GM12872 (cell line): ENCODE results near the gene ARHGEF17.

Source experiments
- TF ChIP-seq, protein P1 (sequence below): IDR thresholded peaks from 3 replicates; pipeline ENCODE4 v1.5.1; 2011; ENCODE audit warnings: low read depth, mild to moderate bottlenecking, low read length, moderate library complexity; ENCODE audit not compliant: insufficient read depth

Gene ARHGEF17

DNA sequence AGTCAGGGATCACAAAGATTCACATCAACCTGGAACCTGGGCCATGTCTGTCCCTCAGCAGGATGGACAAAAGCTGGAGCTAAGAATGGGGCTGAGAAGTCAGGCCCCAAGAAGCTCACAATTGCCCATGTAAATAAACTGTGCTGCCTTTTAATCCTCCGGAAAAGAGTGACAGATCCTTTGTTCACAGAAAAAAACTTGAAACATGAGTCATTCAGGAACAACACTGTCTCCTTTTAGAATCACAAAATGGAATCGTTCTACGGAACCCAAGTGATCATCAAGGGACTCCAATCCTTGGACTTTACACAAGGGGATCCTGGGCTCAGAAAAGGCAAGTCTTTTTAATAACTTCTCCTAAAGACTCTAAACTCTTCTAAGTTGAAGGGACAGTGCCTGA is 104.2 kb downstream of the ARHGEF17 start:
- TF ChIP-seq, protein P1, sequence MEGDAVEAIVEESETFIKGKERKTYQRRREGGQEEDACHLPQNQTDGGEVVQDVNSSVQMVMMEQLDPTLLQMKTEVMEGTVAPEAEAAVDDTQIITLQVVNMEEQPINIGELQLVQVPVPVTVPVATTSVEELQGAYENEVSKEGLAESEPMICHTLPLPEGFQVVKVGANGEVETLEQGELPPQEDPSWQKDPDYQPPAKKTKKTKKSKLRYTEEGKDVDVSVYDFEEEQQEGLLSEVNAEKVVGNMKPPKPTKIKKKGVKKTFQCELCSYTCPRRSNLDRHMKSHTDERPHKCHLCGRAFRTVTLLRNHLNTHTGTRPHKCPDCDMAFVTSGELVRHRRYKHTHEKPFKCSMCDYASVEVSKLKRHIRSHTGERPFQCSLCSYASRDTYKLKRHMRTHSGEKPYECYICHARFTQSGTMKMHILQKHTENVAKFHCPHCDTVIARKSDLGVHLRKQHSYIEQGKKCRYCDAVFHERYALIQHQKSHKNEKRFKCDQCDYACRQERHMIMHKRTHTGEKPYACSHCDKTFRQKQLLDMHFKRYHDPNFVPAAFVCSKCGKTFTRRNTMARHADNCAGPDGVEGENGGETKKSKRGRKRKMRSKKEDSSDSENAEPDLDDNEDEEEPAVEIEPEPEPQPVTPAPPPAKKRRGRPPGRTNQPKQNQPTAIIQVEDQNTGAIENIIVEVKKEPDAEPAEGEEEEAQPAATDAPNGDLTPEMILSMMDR = no peak

- TF ChIP-seq, protein P1 = no peak
These were observed 105.2 kb downstream of the ARHGEF17 start for GRCh38 chr11:73413256-73413655.

GRCh38 chr11:73414977-73415651 is 107.0 kb downstream of the ARHGEF17 start:
- TF ChIP-seq, protein P1 = no peak

DNA sequence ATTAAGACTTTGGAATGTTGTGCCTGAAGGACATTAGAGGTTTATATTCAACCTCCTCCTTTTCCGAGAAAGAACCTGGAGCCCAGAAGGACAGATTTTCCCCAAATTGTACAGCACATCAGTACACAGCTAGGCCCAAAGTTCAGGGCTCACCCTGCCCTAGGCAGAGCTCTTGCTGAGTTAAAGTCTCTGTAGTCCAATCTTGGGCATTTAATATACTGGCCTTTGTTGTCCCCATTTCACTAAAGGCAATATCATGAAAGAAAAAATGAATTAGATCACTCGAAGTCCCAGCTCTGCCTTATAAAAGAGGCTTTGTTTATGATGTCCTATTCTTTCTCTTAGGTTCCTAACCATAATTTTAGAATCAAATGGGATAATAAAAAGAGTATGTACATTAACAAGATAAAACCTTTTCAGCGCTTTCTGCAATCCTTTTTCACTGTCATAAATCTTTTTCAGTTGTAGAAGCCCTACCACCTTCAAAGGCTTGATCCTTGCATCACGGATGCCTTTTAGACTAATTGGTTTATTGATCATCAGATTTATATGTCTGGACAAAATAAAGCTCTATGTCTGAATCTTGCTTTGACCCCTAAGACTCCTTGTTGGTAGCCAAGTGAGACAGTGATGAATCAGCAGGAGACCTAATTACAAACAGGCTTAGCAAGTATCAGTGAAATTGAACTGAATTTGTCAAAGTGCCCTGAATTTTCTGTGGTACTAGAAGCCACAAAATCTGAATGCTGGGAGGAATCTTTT is 108.0 kb downstream of the ARHGEF17 start:
- TF ChIP-seq, protein P1 = no peak

- TF ChIP-seq, protein P1 = no peak
These were observed 108.7 kb downstream of the ARHGEF17 start for GRCh38 chr11:73416786-73417185.
